Measurements from ENCODE around the gene DAP. TPM values are rescaled to one million over a fixed set of nuclear protein-coding genes. Genes with fewer than 3 reads are reported as not detected.

The DAP gene
- total RNA-seq, 3 donors from 2014 or later (not counting 1 experiment from before 2014, with no cell fraction given), result 38.4 to 48.9 (median 44.9) TPM

DNA sequence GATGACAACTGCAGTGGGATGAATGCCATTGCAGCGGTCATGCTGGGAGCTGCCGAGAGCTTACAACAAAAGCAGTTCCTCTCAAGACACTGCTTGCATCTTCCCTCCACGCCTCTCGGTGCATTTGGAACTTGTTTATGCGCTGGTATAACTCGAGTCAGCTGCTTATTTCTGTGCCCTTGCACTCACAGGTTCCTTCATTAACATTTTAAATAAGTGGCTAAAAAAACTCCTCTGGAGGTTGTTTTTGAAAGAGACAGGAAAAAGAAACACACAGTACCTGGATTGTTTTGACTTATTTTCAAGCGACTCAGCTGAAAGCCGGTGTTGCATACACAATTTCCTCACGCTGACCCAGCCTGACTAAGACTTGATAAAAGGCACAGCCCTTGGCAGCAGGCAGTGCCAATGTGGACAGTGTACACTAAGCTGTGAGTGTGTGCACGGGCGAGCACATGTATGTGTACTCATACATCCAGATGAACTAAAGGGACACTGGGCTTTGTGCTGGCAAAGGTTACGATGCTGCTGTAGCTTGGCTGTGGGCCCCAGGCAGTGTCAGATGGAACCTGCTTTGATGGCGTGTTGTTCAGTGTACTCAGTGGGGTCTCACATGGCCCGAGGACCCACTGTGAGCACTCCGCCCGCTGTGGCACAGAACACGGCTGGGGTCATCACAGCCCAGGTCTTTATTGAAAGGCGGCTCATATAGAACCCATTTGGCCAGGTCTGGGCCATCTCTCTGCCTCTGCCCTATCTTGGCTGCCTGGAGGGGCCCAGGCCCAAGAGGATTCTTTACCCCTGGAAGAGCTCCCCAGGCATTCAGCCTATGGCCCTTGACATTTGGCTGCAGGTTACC, 104.8 kb downstream of the DAP start:
- intact Hi-C loops (cut with micrococcal nuclease), result no loop called here
- no peak for DNase-seq
- no peak for ATAC-seq
- Mint-ChIP-seq H3K36me3 (no peaks in the 10 kb centered on the region), H3K27me3 (ENCODE audit: low read depth in 2 of 2) (no peaks in the 10 kb centered on the region), H3K9me3 (no peaks in the 10 kb centered on the region), H3K27ac (no peak overlapping the region), H3K4me3 (no peak overlapping the region), H3K4me1 (no peaks in the 10 kb centered on the region)
- Histone ChIP-seq H3K4me3 (ENCODE audit: low read length) (no peak overlapping the region), H3K27me3 (ENCODE audit: control insufficient read depth, insufficient read depth, low read length) (no peaks in the 10 kb centered on the region), H3K9me3 (ENCODE audit: control insufficient read depth, insufficient read depth, low read length) (no peaks in the 10 kb centered on the region), H3K36me3 (ENCODE audit: control insufficient read depth, insufficient read depth, low read length) (no peaks in the 10 kb centered on the region), H3K4me1 (ENCODE audit: control insufficient read depth, insufficient read depth, low read length) (no peaks in the 10 kb centered on the region), H3K27ac (ENCODE audit: low read length) (no peak overlapping the region)
- TF ChIP-seq, protein P1, sequence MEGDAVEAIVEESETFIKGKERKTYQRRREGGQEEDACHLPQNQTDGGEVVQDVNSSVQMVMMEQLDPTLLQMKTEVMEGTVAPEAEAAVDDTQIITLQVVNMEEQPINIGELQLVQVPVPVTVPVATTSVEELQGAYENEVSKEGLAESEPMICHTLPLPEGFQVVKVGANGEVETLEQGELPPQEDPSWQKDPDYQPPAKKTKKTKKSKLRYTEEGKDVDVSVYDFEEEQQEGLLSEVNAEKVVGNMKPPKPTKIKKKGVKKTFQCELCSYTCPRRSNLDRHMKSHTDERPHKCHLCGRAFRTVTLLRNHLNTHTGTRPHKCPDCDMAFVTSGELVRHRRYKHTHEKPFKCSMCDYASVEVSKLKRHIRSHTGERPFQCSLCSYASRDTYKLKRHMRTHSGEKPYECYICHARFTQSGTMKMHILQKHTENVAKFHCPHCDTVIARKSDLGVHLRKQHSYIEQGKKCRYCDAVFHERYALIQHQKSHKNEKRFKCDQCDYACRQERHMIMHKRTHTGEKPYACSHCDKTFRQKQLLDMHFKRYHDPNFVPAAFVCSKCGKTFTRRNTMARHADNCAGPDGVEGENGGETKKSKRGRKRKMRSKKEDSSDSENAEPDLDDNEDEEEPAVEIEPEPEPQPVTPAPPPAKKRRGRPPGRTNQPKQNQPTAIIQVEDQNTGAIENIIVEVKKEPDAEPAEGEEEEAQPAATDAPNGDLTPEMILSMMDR (IDR thresholded peaks at IDR 0.05), result no peak
- WGBS (ENCODE audit: insufficient coverage), result 95% methylated on average over 18 of the region's 18 CpGs

DNA sequence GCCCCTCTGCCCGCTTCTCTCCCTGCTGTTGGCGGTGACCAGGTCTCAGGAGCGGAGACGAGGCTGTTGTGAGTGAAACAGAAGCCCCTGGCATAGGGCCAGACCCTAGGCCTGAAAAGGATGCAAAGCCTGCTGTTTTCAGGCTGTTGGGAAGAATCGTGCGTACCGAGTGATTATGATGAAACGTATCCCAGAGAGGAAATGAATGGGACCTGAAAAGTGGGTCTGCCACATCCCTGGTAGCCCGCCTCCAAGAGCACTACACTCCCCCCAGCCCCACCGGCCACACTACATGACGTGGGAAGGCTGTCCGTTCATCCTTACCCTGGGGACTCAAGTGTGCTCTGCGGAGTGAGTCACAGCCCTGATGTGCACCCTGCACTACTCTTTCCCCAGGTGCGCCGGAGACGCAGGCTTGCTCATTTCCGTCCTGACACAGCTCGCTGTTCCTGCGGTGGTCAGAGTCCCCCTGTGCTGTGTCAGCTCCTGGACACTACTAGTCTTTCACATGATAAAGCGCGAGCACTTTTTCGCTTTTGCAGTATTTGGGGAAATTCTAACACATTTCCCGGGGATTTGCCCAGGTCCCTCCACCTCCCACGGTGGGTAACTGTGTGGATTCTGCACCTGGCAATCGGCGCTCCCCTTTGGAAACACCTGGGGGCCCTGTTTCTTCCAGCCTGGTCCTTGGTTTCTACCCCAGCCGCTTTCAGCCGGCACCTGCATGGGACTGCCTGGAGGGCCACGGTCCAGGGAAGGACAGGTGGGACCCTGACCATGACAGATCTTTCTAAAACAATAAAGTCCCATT, 105.7 kb downstream of the DAP start:
- Histone ChIP-seq H3K4me3 (ENCODE audit: low read length) (no peak overlapping the region), H3K9me3 (ENCODE audit: control insufficient read depth, insufficient read depth, low read length) (no peaks in the 10 kb centered on the region), H3K4me1 (ENCODE audit: control insufficient read depth, insufficient read depth, low read length) (no peaks in the 10 kb centered on the region), H3K27me3 (ENCODE audit: control insufficient read depth, insufficient read depth, low read length) (no peaks in the 10 kb centered on the region), H3K27ac (ENCODE audit: low read length) (no peak overlapping the region), H3K36me3 (ENCODE audit: control insufficient read depth, insufficient read depth, low read length) (no peaks in the 10 kb centered on the region)
- Mint-ChIP-seq H3K9me3 (no peaks in the 10 kb centered on the region), H3K4me3 (no peak overlapping the region), H3K4me1 (no peaks in the 10 kb centered on the region), H3K27me3 (ENCODE audit: low read depth in 2 of 2) (no peaks in the 10 kb centered on the region), H3K36me3 (no peaks in the 10 kb centered on the region), H3K27ac (no peak overlapping the region)
- WGBS (ENCODE audit: insufficient coverage), result 91% methylated on average over 29 of the region's 29 CpGs
- ATAC-seq, result no peak
- no peak for DNase-seq
- TF ChIP-seq, protein P1 (IDR thresholded peaks at IDR 0.05), result no peak
- intact Hi-C loops (cut with micrococcal nuclease), result no loop called here

DNA sequence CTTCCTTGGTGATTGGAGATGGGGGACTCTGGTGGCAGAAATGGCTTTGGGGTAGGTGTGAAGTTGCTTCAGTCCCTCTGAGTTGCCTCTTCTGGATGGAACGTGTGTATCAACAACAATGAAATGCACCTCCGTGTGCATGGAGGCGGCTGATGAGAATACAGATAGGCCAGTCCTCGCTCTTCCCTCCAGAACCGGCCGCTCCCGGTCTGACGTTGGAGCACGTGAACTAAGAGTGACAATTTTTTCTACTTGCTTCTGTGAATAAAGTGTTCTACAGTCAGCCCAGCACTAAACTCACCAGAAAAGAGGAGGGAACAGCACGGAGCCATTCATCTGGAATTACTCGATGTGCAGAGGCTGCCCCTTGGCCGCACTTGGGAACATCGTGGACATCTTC, 106.5 kb downstream of the DAP start:
- TF ChIP-seq, protein P1 (IDR thresholded peaks at IDR 0.05), result no peak
- WGBS (ENCODE audit: insufficient coverage), result 94% methylated on average over 13 of the region's 13 CpGs
- DNase-seq (no peak), ATAC-seq (no peak)
- H3K27me3 ChIP-seq (ENCODE audit: control insufficient read depth, insufficient read depth, low read length), result no peaks in the 10 kb centered on the region
- H3K4me1 ChIP-seq (ENCODE audit: control insufficient read depth, insufficient read depth, low read length), result no peaks in the 10 kb centered on the region
- H3K4me3 ChIP-seq (ENCODE audit: low read length), result no peak overlapping the region
- H3K36me3 ChIP-seq (ENCODE audit: control insufficient read depth, insufficient read depth, low read length), result no peaks in the 10 kb centered on the region
- Mint-ChIP-seq H3K27me3 (ENCODE audit: low read depth in 2 of 2) (no peaks in the 10 kb centered on the region), H3K27ac (no peak overlapping the region), H3K4me3 (no peak overlapping the region), H3K4me1 (no peaks in the 10 kb centered on the region), H3K9me3 (no peaks in the 10 kb centered on the region), H3K36me3 (no peaks in the 10 kb centered on the region)
- H3K27ac ChIP-seq (ENCODE audit: low read length), result no peak overlapping the region
- intact Hi-C loops (cut with micrococcal nuclease), result no loop called here
- no peaks in the 10 kb centered on the region for H3K9me3 ChIP-seq (ENCODE audit: control insufficient read depth, insufficient read depth, low read length)

All from natural killer cell (primary cell).